DND-41 (cell line): Measurements from ENCODE around the gene EFTUD2.

Experiments used
- ATAC-seq: fragments of 200-7000 bp; cut with Tn5 transposase; 3 replicates; pipeline ENCODE4 v1.9.1; 2021; ENCODE audit warnings: low read depth; ENCODE audit not compliant: insufficient read depth
- DNase-seq: peaks from one replicate; pipeline ENCODE4 v3.0.0-alpha.2; 2020
- H2AFZ ChIP-seq: 2 replicates; pipeline ENCODE4 v1.6.0; 2012; ENCODE audit warnings: low read depth, low read length
- H3K27ac ChIP-seq: 2 replicates; pipeline ENCODE4 v1.5.1; 2012; ENCODE audit warnings: low read length, inconsistent platforms
- H3K27me3 ChIP-seq: fragments of 200-600 bp; sonication (generic); 2 replicates; pipeline ENCODE4 v1.6.0; 2012; ENCODE audit warnings: low read length, mild to moderate bottlenecking, inconsistent platforms; ENCODE audit not compliant: insufficient read depth, poor library complexity
- H3K36me3 ChIP-seq: 2 replicates; pipeline ENCODE4 v1.5.1; 2012; ENCODE audit warnings: low read length, inconsistent platforms; ENCODE audit not compliant: insufficient read depth
- H3K4me1 ChIP-seq: 2 replicates; pipeline ENCODE4 v1.5.1; 2012; ENCODE audit warnings: mild to moderate bottlenecking, low read length; ENCODE audit not compliant: insufficient read depth
- H3K4me2 ChIP-seq: 2 replicates; pipeline ENCODE4 v1.6.0; 2012; ENCODE audit warnings: mild to moderate bottlenecking, moderate library complexity, low read length, inconsistent platforms; ENCODE audit not compliant: insufficient read depth
- H3K4me3 ChIP-seq, 2 experiments: fragments of 200-600 bp in 1 of 2; shearing (Covaris generic) in 1 of 2; 2 replicates each; pipeline ENCODE4 v1.5.1; 2012 to 2016; ENCODE audit warnings: inconsistent platforms in 2 of 2, low read length in 2 of 2, mild to moderate bottlenecking in 2 of 2, low read depth in 1 of 2, moderate library complexity in 1 of 2
- H3K79me2 ChIP-seq: 2 replicates; pipeline ENCODE4 v1.6.0; 2012; ENCODE audit warnings: low read length, inconsistent platforms; ENCODE audit not compliant: insufficient read depth
- H3K9ac ChIP-seq: 2 replicates; pipeline ENCODE4 v1.6.0; 2012; ENCODE audit warnings: low read depth, mild to moderate bottlenecking, inconsistent platforms, low read length, moderate library complexity
- H3K9me3 ChIP-seq: 2 replicates; pipeline ENCODE4 v1.5.1; 2012; ENCODE audit warnings: low read length, moderate library complexity, mild to moderate bottlenecking, inconsistent platforms; ENCODE audit not compliant: insufficient read depth, severe bottlenecking
- H4K20me1 ChIP-seq: 2 replicates; pipeline ENCODE4 v1.6.0; 2012; ENCODE audit warnings: low read length; ENCODE audit not compliant: insufficient read depth
- CTCF ChIP-seq: IDR thresholded peaks from 2 replicates; pipeline ENCODE4 v1.5.1; 2012; ENCODE audit warnings: borderline replicate concordance, low read length, moderate library complexity, mild to moderate bottlenecking; ENCODE audit not compliant: poor library complexity, severe bottlenecking; ENCODE audit errors: extremely low read depth
- EZH2 ChIP-seq: IDR thresholded peaks from 3 replicates; pipeline ENCODE4 v1.6.1; 2012; ENCODE audit warnings: borderline replicate concordance, low read depth, mild to moderate bottlenecking, moderate library complexity, low read length, inconsistent platforms; ENCODE audit not compliant: severe bottlenecking

The EFTUD2 gene

GRCh38 chr17:44914698-44915271, 15.5 kb upstream of the EFTUD2 start:
- no peaks in the 10 kb centered on the region for H3K79me2 ChIP-seq
- H3K4me2 ChIP-seq, result no peak overlapping the region
- no peaks in the 10 kb centered on the region for H3K9me3 ChIP-seq
- peaks cover 2% of the 10 kb centered on the region for H3K27me3 ChIP-seq
- no peaks in the 10 kb centered on the region; the same call in 1 of the 2 replicates for H4K20me1 ChIP-seq
- no peaks in the 10 kb centered on the region for H3K4me1 ChIP-seq
- TF ChIP-seq EZH2 (no peak), CTCF (no peak)
- ATAC-seq (no peak), DNase-seq (no peak)
- no peaks in the 10 kb centered on the region for H3K36me3 ChIP-seq
- H2AFZ ChIP-seq, result no peak overlapping the region
- no peak overlapping the region for H3K9ac ChIP-seq
- no peak overlapping the region for H3K4me3 ChIP-seq
- H3K27ac ChIP-seq, result no peak overlapping the region

- Histone ChIP-seq H3K27me3 (peaks cover 2% of the 10 kb centered on the region), H3K4me3 (no peak overlapping the region), H2AFZ (no peak overlapping the region), H3K79me2 (no peaks in the 10 kb centered on the region), H3K4me1 (no peaks in the 10 kb centered on the region), H3K4me2 (no peak overlapping the region), H3K9me3 (no peaks in the 10 kb centered on the region), H3K9ac (no peak overlapping the region), H4K20me1 (no peaks in the 10 kb centered on the region; the same call in 1 of the 2 replicates), H3K36me3 (no peaks in the 10 kb centered on the region), H3K27ac (no peak overlapping the region)
- TF ChIP-seq EZH2, result no peak
- no peak for TF ChIP-seq CTCF
- DNase-seq (no peak), ATAC-seq (no peak)
Measured at GRCh38 chr17:44914148-44914547, 14.9 kb upstream of the EFTUD2 start.

GRCh38 chr17:44913676-44914075, 14.4 kb upstream of the EFTUD2 start:
- ATAC-seq, result no peak
- no peaks in the 10 kb centered on the region for H3K9me3 ChIP-seq
- H3K79me2 ChIP-seq, result no peaks in the 10 kb centered on the region
- 0 out of 2 replicates have a peak overlapping the region, but pooled peaks have one; percentile 19 for H2AFZ ChIP-seq
- no peak for TF ChIP-seq CTCF
- no peak for TF ChIP-seq EZH2
- H3K27me3 ChIP-seq, result peaks cover 2% of the 10 kb centered on the region
- DNase-seq, result no peak
- H3K4me3 ChIP-seq, result no peak overlapping the region
- H3K27ac ChIP-seq, result no peak overlapping the region
- H4K20me1 ChIP-seq, result no peaks in the 10 kb centered on the region; the same call in 1 of the 2 replicates
- H3K36me3 ChIP-seq, result no peaks in the 10 kb centered on the region
- no peak overlapping the region for H3K4me2 ChIP-seq
- no peaks in the 10 kb centered on the region for H3K4me1 ChIP-seq
- no peak overlapping the region for H3K9ac ChIP-seq
